Progenitor cell of endocrine pancreas (in vitro differentiated cells): Measurements from ENCODE around the gene POU5F1. TPM values are rescaled to one million over a fixed set of nuclear protein-coding genes. Genes with fewer than 3 reads are reported as not detected.
"Not testable (repeated sequence)": the region's sequence is repeated elsewhere in the genome, so short reads cannot be mapped to it uniquely, and the experiment has no call there.

Experiments used
- DNase-seq: peaks from one replicate; pipeline ENCODE4 v3.0.0; 2021; ENCODE audit warnings: low spot score; ENCODE audit not compliant: unreplicated experiment
- H3K27ac Mint-ChIP-seq: 2 replicates; pipeline ENCODE4 v1.8.0; 2021; ENCODE audit warnings: mild to moderate bottlenecking, moderate library complexity, mixed read lengths
- H3K27me3 Mint-ChIP-seq: 2 replicates; pipeline ENCODE4 v1.8.0; 2021; ENCODE audit warnings: mixed read lengths
- H3K36me3 Mint-ChIP-seq: 2 replicates; pipeline ENCODE4 v1.8.0; 2022; ENCODE audit warnings: mixed read lengths; ENCODE audit not compliant: insufficient read depth
- H3K4me1 Mint-ChIP-seq: 2 replicates; pipeline ENCODE4 v1.8.0; 2021; ENCODE audit warnings: low read depth, mixed read lengths
- H3K4me3 Mint-ChIP-seq: 2 replicates; pipeline ENCODE4 v1.8.0; 2021; ENCODE audit warnings: low read depth, mild to moderate bottlenecking, moderate library complexity, mixed read lengths
- H3K9me3 Mint-ChIP-seq: 2 replicates; pipeline ENCODE4 v1.8.0; 2021; ENCODE audit warnings: low read depth, mixed read lengths
- total RNA-seq: library from RNA; stranded (reverse); gene quantifications from 2 replicates; pipeline ENCODE4 v1.2.1, GENCODE V29; 2021
- TF ChIP-seq, protein P1 (sequence below): fragments of 200-600 bp; sonication (generic); IDR thresholded peaks from one replicate; pipeline ENCODE4 v1.5.0; 2021; ENCODE audit warnings: antibody characterized with exemption, mild to moderate bottlenecking; ENCODE audit not compliant: unreplicated experiment

The POU5F1 gene
- total RNA-seq, 1 donor from 2014 or later = 1.6 TPM

DNA sequence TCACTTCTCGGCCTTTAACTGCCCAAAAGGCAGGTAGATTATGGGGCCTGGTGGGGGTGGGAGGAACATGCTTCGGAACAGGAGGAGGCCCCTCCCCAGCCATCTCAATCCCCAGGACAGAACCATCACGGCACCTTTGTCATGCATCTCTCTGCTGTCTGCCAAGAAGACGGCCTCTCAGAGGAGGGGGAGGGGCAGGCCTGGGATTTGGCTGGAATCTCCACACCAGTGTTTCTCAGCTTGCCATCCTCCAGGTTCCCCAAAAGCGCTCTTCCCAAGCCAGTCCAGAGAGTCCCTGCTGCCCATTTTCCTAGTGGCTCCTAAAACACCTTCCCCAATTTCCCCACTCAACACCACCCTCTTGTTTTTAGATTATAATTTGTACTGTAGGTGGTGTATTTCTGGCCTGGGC is 2.5 kb upstream of the POU5F1 start:
- no peak for DNase-seq
- H3K4me3 Mint-ChIP-seq = no peak overlapping the region

DNA sequence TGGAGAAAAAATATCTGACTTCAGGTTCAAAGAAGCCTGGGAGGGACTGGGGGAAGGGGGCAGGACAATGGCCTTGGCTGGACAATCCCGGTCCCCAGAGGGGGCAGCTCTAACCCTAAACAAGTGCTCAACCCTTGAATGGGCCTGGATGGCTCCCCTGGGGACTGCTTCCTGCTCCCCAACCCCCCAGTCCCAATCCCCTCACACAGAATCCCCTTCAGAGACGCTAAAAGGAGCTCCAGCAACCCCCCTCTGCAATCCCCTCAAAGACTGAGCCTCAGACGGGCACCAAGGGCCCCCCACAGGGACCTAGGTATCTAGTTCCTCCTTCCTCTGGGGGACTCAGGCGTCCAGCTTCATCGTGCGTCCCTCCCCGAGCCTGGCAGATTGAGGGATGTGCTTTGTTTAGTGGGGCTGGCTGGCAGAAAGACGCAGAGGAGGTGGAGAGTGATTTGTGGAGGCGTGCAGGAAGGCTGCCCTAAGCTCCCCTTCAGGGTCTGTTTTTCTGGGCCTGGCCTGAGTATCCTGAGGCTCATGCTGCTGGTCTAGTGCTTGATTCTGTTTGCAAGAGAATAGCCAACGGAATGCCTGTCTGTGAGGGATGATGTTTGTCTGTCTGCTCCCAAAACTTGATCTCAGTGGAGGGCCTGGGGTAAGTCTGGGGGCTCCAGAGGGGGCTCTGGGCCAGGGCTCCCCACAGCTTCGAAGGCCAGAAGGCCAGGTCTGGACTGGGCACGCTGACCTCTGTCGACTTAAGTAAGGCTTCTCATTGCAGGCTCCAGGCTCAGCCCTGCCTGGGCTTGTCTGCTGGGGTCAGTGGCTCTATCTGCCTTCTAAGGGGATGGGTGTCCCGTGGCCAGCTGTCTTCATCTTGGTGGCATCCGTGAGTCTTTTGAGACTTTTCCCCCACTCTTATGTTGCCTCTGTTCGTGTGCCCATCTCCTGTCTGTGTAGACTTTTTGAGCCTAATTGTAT is 1.7 kb upstream of the POU5F1 start:
- Mint-ChIP-seq H3K9me3 (no peaks in the 10 kb centered on the region), H3K36me3 (no peaks in the 10 kb centered on the region), H3K27me3 (peaks cover 40% of the 10 kb centered on the region), H3K4me3 (no peak overlapping the region), H3K4me1 (no peaks in the 10 kb centered on the region), H3K27ac (no peak overlapping the region)
- TF ChIP-seq, protein P1, sequence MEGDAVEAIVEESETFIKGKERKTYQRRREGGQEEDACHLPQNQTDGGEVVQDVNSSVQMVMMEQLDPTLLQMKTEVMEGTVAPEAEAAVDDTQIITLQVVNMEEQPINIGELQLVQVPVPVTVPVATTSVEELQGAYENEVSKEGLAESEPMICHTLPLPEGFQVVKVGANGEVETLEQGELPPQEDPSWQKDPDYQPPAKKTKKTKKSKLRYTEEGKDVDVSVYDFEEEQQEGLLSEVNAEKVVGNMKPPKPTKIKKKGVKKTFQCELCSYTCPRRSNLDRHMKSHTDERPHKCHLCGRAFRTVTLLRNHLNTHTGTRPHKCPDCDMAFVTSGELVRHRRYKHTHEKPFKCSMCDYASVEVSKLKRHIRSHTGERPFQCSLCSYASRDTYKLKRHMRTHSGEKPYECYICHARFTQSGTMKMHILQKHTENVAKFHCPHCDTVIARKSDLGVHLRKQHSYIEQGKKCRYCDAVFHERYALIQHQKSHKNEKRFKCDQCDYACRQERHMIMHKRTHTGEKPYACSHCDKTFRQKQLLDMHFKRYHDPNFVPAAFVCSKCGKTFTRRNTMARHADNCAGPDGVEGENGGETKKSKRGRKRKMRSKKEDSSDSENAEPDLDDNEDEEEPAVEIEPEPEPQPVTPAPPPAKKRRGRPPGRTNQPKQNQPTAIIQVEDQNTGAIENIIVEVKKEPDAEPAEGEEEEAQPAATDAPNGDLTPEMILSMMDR = no peak
- DNase-seq = no peak

More for the DNA sequence above, 2.5 kb upstream of the POU5F1 start:
- Mint-ChIP-seq H3K36me3 (no peaks in the 10 kb centered on the region), H3K9me3 (no peaks in the 10 kb centered on the region), H3K27ac (no peak overlapping the region), H3K4me1 (no peaks in the 10 kb centered on the region), H3K27me3 (peaks cover 36% of the 10 kb centered on the region)
- TF ChIP-seq, protein P1 = no peak

DNA sequence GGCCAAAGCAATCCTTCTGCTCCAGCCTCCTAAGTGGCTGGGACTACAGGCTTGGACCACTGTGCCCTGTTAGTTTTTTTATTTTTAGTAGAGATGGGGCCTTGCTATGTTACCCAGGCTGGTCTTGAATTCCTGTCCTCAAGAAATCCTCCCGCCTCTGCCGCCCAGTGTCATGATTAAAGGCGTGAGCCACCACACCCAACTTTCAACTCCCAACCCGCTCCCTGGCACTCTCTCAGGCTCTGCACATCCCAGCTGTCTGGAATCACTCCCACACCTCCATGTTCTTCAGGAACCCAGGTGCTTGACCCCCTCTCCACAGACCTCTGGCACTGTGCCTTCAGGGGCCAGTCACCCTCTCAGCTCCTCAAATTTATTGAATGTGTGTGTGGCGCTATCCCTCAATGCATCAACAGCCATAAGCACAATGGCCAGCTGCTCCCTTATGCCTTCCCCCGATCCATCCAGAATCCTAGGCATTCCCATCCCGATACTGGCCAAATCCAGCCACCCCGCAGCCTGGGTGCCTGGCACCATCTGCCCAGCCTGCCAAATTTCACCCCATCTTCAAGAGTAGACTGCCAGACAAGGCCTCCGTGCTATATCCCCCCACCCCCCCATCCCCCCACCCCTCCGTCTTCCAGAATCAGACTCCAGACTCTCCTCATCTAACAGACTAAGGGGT is 647 bp upstream of the POU5F1 start:
- no peaks in the 10 kb centered on the region for H3K36me3 Mint-ChIP-seq
- H3K4me1 Mint-ChIP-seq = no peaks in the 10 kb centered on the region

DNA sequence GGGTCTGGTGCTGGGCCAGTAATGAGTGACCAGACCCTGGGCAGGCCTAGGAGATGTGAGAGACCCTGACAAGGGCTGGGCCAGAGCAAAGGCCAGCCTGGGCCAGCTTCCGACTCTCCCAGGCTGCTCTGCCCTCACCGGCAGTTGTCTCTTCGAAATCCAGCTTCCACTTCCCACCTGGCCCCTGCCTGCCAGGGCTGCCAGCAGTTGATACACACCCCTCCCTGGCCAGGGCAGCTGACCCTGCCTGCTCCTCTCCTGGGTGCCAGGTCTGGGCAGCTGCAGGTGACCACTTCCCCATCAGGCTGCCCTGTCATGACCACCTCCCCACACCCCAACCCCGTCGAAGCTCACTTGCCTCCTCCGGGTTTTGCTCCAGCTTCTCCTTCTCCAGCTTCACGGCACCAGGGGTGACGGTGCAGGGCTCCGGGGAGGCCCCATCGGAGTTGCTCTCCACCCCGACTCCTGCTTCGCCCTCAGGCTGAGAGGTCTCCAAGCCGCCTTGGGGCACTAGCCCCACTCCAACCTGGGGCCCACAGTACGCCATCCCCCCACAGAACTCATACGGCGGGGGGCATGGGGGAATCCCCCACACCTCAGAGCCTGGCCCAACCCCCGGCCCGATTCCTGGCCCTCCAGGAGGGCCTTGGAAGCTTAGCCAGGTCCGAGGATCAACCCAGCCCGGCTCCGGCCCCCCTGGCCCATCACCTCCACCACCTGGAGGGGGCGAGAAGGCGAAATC is 453 bp downstream of the POU5F1 start:
- DNase-seq, H3K4me3 Mint-ChIP-seq: not testable (repeated sequence)

More for the DNA sequence above, 647 bp upstream of the POU5F1 start:
- no peak overlapping the region for H3K4me3 Mint-ChIP-seq
- H3K27me3 Mint-ChIP-seq = peaks cover 39% of the 10 kb centered on the region
- peak overlapping the region; percentile 87 for H3K27ac Mint-ChIP-seq
- no peaks in the 10 kb centered on the region for H3K9me3 Mint-ChIP-seq
- TF ChIP-seq, protein P1 = no peak
- DNase-seq = no peak

DNA sequence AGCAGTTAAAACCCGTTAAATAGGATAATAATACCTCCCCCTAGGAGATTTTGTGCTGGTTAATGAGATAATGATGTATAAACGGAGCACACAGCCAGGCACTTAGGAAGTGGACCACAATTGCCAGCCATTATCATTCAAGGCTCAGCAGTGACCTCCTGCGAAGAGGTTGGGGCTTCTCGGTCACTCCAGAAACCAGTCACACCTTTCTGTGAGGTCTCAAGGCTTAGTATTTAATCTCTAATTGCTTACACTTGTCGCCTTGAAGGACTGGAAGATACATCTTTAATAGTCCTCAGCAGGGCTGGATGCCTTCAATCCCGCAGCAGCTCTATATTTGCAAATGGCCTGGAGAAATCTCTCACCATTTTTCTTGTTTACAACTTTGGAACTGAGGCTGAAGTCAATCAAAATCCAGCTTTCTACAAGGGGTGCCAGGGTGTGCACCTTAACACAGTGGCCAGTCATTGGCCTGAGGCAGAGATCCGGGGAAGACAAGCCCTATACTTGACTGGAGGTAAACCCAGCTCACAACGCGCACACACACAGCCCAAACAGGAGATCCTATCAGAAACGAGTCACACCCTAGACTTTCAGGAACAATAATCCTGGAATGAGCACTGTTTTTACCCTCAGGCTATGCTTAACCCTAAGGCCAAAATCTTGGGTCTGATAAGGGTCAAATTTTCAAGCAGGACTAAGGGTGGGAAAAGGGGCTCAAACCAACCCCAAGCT is 1.2 kb downstream of the POU5F1 start:
- no peaks in the 10 kb centered on the region for H3K4me1 Mint-ChIP-seq
- H3K27me3 Mint-ChIP-seq = peaks cover 36% of the 10 kb centered on the region
- no peak overlapping the region for H3K4me3 Mint-ChIP-seq
- no peaks in the 10 kb centered on the region for H3K9me3 Mint-ChIP-seq
- no peak overlapping the region for H3K27ac Mint-ChIP-seq
- no peak for DNase-seq
- no peaks in the 10 kb centered on the region for H3K36me3 Mint-ChIP-seq
- TF ChIP-seq, protein P1 = no peak

More for the DNA sequence above, 453 bp downstream of the POU5F1 start:
- peaks cover 36% of the 10 kb centered on the region for H3K27me3 Mint-ChIP-seq
- H3K4me1 Mint-ChIP-seq, H3K27ac Mint-ChIP-seq, H3K36me3 Mint-ChIP-seq, H3K9me3 Mint-ChIP-seq: not testable (repeated sequence)
